Ureter (tissue), 1 donor: ENCODE measurements around the gene CPVL. TPM values are rescaled to one million over a fixed set of nuclear protein-coding genes. Genes with fewer than 3 reads are reported as not detected.

Experiments
- DNase-seq: peaks from one replicate; pipeline ENCODE4 v3.0.0-alpha.2; 2020; ENCODE audit warnings: low spot score
- total RNA-seq: library from RNA; stranded (reverse); gene quantifications from one replicate; pipeline ENCODE4 v1.2.4, GENCODE V29; 2023
- donor health status: DM: yes; HTN: yes; CAD: no.

CPVL gene
- total RNA-seq, 1 donor from 2014 or later = 15.6 TPM

DNA sequence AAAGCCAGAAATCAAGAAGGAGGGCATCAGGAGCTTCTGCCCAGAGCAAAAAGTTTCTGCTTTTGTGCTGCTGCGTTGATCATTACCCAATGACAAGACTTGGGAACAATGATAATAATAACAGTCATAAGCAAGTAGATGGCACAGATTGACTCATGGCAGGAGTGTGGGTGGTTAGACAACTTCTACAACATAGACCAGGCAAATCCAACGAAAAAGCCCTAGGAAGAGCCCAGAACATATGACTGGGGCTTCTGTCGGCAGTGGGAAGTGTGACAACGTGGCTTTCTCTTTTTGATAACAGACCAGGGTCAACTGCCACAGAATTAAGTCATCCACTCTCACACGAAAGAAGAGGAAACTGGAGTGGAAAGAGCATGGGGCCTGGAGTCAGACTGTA is 102.8 kb downstream of the CPVL start:
- no peak for DNase-seq

- DNase-seq = no peak
Measured at GRCh38 chr7:29042824-29043231, 103.5 kb downstream of the CPVL start.

GRCh38 chr7:29041991-29042390 is 104.3 kb downstream of the CPVL start:
- DNase-seq = no peak

DNA sequence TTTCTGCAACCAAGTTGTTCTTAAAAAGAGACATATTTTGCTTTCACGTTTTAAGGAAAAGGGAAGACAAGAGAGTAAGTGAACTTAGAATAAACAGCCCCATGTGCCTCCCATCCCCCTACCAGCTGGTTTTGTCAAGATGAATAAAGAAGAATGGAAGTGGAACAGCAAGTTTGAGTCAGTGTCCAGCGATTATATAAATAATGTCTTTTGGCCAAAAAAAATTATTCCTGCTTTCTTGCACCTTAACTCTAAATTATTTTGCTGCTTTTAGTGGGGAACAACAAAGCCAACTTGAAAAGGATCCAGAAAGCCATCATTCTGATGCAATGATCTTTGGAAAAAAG is 105.8 kb downstream of the CPVL start:
- no peak for DNase-seq

DNA sequence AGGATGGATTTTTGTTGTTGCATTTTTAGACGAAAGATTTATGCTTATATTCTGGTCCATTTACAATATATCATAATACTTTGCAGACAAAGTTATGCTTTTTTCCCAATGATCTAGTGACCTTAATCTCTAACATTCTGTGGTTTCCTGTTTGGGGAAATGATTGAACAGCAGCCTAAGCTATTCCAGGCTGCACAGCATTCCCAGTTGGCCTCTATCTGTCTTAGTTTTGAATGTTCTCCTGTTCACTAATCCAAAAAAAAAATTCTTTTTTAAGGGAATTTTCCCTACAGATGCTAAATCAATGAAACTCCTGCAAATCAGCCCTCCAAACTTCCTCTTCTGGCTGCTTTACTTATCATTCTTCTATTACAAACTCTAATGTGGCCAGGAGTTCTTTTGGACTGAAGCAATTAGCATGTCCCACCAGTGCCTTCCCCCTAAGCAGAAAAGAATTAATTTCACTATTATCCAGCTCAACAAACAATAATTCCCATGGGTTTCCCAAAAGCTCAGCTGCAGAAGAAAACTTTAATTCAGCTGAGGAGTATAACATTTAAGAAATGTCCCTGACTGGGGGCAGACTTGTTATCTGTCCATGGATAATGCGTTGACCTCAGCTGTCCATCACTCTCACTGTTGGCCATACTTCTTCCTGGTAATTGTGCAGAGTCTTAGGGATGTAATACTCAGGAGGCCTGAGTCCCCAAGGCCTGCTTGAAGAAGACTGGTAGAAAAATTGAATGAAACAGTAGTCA is 106.3 kb downstream of the CPVL start:
- no peak for DNase-seq

DNA sequence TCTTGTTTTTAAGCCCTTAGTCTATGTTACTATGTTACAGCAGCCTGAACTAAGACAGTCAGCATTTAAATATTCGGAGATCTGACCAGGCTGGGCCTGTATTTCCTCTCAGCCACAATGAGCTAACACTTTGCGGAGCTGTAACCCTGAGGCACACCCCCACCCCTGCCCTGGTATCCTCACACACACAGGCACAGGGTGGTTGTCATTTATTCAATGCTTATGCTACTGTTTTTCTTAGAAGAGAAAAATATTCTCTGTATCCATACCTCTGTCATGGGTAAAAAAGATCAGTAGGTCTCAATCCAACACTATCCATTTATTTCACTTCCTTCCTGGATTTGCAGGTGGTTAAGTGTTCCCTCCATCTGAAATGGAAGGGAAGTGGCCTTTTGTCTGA is 107.9 kb downstream of the CPVL start:
- DNase-seq = no peak

DNA sequence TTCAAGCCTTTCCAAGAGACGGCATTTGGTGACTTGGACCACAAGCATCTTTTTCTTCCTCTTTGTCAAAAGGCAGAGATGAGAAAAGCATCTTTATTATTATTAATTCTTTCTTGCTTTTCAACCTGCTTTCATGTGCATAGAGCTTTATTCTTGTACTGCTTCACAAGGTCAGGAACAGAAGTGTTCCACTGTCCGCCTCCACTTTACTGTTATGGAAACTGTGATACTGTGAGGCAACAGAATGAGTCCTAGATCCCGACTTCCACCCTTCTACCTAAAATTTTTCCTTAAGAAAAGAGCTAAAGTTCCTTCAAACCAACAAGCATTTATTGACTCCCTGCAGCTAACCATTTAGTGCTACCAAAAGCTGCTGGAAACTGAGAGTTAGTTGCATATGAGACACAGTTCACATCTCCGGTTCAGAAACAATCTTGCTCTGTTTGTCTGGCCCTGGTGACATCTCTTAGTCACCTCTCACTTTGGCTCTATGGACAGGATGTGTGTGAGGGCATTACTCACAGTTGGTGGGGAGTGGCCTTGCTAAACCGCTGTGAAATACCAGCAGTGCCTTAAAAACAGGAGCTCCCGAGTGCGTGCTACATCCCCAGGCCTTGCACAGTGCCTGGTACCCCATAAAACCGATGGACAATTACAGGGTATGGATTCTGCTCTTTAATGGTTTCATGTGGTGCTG is 111.1 kb downstream of the CPVL start:
- no peak for DNase-seq

GRCh38 chr7:29033584-29033983 is 112.8 kb downstream of the CPVL start:
- DNase-seq = no peak

- DNase-seq = no peak
Measured at GRCh38 chr7:29032146-29032545, 114.2 kb downstream of the CPVL start.

DNA sequence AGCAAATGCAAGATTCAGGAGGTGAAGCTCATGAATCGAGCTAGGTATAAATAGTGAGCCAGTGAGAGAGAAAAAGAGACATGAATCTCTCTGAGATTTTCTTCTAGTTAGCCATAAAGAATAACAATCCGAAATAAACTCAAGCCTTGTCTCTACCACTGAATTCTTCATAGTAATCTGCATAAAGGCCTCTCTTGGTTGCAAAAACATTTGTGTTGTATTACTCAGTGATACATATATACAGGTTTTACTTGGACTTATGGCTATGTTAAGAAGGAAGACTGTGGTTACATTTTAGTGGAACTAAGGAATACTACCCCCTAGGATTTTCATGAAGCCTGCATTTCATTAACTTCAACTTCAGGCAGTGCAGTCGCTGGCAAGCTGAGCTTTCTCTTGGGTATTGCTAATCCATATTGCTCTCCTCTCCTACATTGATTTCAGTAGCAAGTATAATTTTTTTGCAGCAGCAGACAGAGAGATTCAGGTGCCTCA is 115.5 kb downstream of the CPVL start:
- DNase-seq = no peak

- no peak for DNase-seq
Measured at GRCh38 chr7:29022291-29022988, 123.9 kb downstream of the CPVL start.

- DNase-seq = no peak
Measured at GRCh38 chr7:29019896-29020295, 126.4 kb downstream of the CPVL start.

DNA sequence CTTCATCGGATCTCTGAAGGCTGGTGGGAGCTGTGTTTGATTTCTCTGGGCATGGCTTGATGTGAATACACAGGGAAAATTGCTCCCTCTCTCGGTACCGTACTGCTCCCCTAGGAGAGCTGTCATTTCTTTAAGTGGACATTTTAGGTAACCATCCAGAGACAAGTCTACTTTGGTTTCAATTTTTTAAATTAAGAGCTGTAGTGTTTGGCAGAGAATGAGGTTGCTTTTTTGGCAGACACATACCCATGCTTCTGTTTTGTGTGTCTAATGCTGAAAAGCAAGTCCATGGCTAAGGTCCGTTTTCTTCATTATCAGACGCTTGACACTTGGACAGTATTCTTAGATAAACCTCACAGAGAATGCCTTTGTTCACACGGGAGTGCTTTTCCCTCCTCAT is 127.0 kb downstream of the CPVL start:
- DNase-seq = no peak

- DNase-seq = no peak
Measured at GRCh38 chr7:29017713-29018112, 128.6 kb downstream of the CPVL start.

DNA sequence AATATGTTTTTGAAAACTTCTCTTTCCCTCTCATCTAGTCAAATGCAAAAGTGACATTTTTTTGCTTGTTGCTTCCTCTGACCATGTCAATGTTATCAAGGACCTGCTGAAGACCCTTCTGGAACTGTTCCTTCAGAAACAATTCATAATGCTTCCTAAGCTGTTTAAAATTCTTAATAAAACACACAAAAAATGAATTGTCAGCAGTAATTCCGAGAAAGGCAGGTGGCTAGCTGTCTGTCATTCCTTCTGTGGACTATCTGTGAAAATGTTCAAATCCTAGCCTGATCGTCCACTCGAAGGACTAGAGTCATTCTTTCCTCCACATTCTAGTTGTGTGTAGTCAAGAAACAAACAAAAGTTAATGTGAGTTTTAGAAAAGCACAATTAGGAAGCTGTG is 131.6 kb downstream of the CPVL start:
- DNase-seq = no peak

GRCh38 chr7:29013931-29014330 is 132.4 kb downstream of the CPVL start:
- no peak for DNase-seq

GRCh38 chr7:29013082-29013695 is 133.1 kb downstream of the CPVL start:
- DNase-seq = no peak

GRCh38 chr7:29009947-29010346 is 136.4 kb downstream of the CPVL start:
- DNase-seq = no peak

- DNase-seq = no peak
Measured at GRCh38 chr7:29008590-29008989, 137.7 kb downstream of the CPVL start.

GRCh38 chr7:29007127-29007526 is 139.2 kb downstream of the CPVL start:
- DNase-seq = no peak

- DNase-seq = no peak
Measured at GRCh38 chr7:29005829-29006228, 140.5 kb downstream of the CPVL start.

GRCh38 chr7:29005406-29005805 is 140.9 kb downstream of the CPVL start:
- no peak for DNase-seq
